GM18526 (cell line): Measurements from ENCODE around the gene CD79B.

Experiments used
- POLR2A ChIP-seq: IDR thresholded peaks from 3 replicates; pipeline ENCODE4 v1.6.1; 2011; ENCODE audit not compliant: insufficient read length; ENCODE audit errors: extremely low read depth

CD79B gene

DNA sequence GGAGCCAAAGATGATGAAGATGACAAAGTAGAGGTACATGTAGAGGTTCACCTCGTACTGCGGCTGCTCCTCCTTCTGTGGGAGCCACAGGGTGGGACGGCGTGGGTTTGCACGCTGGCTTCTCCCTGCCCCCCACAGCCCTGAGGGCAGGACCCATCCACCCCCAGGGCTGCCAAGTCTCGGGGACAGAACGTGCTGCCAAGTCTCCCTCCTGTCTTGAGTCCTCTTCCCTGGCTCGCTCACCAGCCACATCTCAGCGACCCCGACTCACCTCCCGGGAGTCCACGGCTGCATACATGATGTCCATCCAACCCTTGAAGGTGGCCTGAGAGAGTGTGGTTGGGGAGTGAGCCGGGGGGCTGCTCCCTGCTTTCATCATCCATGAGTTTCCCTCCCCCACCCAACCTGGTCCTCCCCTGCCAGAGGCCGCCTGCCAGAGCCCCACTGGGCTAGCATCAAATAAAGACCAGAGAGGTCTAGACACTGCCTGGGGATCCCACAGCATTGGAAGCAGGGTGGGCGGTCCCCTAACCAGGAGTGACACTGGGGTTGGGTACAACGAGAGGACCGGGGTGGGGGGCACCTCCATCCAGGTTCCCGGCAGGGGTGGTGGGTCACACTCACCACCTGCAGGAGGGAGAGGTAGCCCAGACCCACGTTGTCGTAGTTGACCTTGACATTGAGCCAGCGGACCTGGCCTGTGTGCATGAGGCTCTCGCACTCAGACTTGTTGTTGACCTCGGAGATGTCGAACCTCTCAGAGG, 12.8 kb upstream of the CD79B start:
- TF ChIP-seq POLR2A, result no peak

DNA sequence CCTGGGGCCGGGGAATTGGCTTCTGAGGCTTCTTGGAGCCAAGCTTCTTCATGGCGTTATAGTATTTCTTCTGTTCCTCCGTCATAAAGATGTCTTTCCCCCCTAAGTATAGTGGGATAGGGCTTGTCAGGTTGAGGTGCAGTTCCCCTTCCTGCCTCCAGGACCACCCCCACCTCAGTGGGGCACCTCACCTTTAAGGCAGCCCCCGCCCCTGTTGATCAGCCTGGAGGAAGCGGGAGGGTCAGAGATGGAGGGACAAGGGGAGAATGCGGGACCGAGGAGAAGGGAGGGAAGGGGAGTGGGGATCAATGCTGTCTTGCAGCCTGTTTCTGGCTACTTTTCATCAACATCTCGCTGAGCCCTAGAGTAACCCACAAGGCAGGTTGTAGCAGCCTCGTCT, 11.6 kb upstream of the CD79B start:
- TF ChIP-seq POLR2A, result no peak

DNA sequence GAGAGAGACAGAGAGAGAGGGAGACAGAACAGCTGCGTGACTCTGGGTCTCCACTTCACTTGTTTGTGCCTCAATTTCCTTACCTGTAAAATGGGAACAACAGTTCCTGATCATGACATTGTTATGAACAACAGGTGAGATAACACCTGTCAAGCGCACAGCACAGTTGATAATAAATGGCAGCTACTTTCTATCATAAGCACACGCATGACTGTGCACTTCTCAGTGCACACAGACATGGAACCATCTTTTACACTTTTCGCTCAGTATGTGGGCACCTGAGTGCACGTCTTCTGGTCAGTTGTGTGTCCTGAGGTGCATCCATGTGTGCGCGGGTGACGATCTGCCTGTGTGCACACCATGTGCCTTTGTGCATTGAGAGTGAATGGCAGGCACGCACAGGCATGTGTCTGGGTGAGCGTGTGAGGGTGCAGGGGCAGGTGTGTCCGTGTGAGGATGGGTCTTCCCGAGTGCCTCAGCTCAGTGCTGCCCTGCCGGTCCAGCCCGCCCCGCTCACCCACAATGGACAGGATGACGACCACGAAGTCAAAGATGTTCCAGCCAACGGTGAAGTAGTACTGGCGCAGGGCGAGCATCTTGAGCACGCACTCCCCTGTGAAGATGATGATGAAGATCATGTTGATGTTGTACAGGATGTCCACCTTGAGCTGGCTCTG, 10.3 kb upstream of the CD79B start:
- no peak for TF ChIP-seq POLR2A

GRCh38 chr17:63941751-63942150, 9.6 kb upstream of the CD79B start:
- no peak for TF ChIP-seq POLR2A

- no peak for TF ChIP-seq POLR2A
Observed at GRCh38 chr17:63941162-63941561, 9.0 kb upstream of the CD79B start.

GRCh38 chr17:63940584-63940983, 8.5 kb upstream of the CD79B start:
- no peak for TF ChIP-seq POLR2A

DNA sequence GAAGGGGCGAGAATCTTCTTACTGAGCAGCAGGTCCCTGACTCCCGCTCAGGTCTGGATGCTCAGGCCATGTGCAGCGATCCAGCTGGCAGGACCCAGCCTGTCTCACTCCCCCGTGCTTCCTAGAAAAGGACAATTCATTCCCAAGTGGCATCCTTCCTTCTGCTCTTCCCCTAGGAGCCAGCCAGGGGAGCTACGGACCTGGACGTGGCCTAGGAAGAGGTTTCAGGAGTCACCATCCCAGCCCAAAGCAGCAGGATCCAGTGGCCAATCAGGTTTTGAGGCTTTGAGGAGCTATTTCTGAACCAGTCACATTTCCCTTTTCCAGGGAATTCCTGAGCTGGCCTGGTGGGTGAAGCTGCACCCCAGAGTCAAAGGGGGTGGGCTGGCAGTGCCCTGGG, 7.8 kb upstream of the CD79B start:
- TF ChIP-seq POLR2A, result no peak

DNA sequence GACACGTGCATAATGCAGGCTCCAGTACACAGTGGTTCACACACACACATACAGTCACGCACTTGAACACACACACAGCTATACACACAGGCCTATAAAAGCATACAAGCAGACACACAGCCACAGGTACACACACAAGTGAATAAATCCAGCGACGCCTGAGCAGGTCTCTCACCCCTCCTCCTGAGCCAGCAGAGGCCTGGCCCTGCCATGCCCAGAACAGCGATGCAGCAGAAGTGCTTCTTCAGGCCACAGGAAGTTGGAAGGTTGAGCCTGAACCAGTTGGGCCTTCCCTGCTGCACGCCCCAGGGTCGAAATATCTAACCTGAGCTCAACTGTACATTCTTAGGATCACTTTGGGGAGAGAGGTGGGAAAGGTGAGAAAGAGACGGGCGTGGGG, 7.3 kb upstream of the CD79B start:
- no peak for TF ChIP-seq POLR2A

- no peak for TF ChIP-seq POLR2A
Observed at GRCh38 chr17:63937920-63938319, 5.8 kb upstream of the CD79B start.

DNA sequence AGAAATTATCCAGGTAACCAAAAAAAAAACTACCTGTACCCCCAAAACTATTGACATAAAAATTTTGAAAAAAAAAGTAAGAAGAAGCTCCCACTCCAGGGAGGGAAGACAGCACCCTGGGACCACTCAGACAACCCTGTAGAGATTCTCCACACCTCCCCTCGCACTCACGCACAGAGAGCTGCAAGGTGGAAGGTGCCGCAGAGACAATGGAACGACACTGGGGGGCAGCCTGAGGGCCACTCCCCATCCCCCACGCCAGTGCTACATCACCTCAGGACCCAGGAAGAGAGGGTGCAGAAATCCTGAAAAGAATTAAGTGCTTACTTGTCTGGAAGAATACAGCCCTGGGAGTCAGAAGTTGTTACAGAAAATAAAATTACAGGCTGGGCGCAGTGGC, 5.2 kb upstream of the CD79B start:
- TF ChIP-seq POLR2A, result no peak

DNA sequence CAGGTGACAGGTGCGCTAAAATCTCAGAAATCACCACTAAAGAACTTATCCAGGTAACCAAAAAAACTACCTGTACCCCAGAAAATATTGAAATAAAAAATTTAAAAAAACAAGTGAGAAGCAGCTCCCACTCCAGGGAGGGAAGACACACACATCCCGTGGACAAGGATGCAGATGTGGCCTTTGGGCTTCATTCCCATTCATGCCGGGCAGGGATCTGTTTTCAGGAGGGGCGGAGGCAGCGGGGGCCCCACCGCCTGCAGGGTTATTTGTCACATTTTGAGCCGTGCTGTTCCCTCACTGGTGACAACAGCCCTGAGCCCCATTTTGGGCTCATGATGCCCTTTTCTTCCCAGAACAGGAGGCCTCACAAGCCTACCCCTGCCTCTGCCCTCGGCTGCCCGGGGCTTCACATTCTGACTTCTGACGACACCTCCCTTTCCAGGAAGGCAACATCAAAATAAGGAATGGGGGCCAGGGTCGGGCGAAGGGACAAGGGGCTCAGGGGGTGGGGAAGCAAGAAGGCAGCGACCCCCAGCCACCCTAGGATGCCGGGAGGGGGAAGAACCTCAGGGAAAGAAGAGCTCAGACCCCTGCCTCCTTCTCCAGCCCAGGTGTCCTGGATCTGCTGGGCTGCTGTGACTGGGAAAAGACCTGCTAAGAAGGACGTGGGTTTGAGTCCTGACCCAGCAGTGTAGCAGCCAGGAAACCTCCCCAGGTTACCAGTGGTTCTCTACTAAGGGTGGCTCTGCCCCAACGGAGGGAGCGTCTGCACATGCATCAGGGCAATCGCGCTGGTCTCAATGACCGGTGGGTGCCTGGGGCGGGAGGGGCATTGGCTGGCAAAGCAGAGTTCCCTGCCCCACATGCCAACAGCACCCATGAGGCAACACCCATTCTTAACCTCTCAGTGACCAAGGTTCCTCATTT, 2.3 kb upstream of the CD79B start:
- TF ChIP-seq POLR2A, result no peak

- TF ChIP-seq POLR2A, result no peak
Observed at GRCh38 chr17:63933598-63933997, 1.5 kb upstream of the CD79B start.

GRCh38 chr17:63932721-63933120, 590 bp upstream of the CD79B start:
- TF ChIP-seq POLR2A, result no peak

DNA sequence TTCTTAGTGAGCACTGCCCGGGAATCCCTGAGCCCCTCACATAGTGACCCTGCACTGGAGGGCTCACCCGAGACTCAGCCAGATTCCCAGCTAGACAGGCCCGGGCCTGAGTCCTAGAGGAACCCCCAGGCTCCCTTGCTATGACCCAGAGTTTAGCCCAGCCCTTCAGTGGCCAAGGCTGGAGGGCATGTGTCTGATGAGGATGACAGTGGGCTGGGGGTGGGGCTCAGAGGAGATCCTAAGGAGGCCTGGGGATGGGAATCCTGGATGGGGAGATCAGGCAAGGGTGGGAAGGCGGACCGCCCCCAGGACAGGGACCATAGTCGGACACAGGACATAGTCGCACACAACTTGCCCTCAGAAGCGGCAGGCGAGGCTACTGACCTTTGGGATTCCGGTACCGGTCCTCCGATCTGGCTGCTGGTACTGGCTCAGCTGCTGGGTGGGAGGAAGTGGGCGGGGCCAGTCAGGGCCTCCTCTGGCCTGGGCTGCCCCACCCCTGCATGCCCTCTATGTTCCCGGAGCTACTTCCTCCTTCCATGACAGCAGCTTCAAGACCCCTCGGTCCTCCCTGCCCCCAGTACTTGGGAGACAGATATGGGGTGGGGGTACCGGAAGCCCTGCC, 1.1 kb downstream of the CD79B start:
- peak; percentile 31 for TF ChIP-seq POLR2A

DNA sequence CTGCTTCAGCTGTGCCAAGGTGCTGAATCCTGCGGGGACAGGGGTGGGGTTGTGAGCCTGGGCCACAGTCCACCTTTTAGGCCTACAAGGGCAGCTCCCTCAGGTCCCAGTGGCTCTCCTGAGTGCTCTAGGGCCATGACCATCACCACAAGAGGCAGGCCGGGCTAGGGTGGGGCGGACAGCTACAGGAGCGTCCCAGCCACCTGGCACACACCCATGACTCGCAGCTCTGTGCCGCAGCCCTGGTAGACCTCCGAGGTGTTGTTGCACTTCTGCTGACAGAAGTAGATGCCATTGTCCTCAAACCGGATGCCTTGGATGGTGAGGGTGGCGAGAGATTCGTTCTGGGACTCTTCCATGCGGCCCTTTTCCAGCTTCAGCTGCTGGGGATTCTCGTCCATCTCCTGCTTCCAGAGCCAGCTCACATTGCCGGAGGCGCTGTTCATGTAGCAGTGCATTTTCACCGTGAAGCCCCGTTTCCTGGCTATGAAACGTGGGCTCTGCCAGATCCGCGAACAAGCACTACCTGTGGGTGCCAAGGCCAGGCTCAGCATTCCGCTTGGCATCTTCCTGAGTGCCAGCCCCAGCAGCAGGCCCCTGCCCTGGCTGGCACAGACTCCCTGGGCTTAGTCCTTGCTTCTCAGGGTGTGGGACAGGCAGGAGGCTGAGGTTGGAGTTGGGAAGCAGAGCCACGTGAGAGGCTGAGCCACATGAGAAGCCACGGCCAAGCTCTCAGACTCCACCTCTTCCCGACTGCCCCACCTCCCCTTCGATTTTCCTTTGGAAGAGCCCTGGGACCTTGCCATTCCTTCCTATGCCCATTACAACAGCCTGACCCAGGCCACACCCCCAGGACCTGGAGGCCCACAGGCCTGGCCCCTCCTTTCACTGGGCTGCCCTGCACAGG, 2.0 kb downstream of the CD79B start:
- no peak for TF ChIP-seq POLR2A
